Neutrophil (primary cell): Measurements from ENCODE around the gene CHD9.

Source experiments
- H3K27ac ChIP-seq: fragments of 200-600 bp; sonication (generic); 2 replicates; pipeline ENCODE4 v1.5.1; 2016; ENCODE audit warnings: mild to moderate bottlenecking, moderate library complexity
- H3K27me3 ChIP-seq: fragments of 200-600 bp; sonication (generic); 2 replicates; pipeline ENCODE4 v1.6.0; 2016; ENCODE audit warnings: mild to moderate bottlenecking
- H3K36me3 ChIP-seq: fragments of 200-600 bp; sonication (generic); 2 replicates; pipeline ENCODE4 v1.5.1; 2017
- H3K4me1 ChIP-seq, 2 experiments: fragments of 200-600 bp in 1 of 2; sonication (generic) in 1 of 2; 1 replicate in 1 of 2; 2 replicates in 1 of 2; pipeline versions ENCODE4 v1.5.1 to v1.6.1; 2013 to 2016; ENCODE audit warnings: low read depth in 1 of 2, low read length in 1 of 2, mild to moderate bottlenecking in 1 of 2, moderate library complexity in 1 of 2; ENCODE audit not compliant: control insufficient read depth in 1 of 2, insufficient read depth in 1 of 2
- H3K4me3 ChIP-seq, 2 experiments: fragments of 200-600 bp in 1 of 2; sonication (generic) in 1 of 2; 1 replicate in 1 of 2; 2 replicates in 1 of 2; pipeline ENCODE4 v1.5.1; 2013 to 2016; ENCODE audit warnings: low read depth in 1 of 2, low read length in 1 of 2, mild to moderate bottlenecking in 1 of 2, moderate library complexity in 1 of 2
- H3K9me3 ChIP-seq: fragments of 200-600 bp; sonication (generic); 2 replicates; pipeline ENCODE4 v1.5.1; 2016
- CTCF ChIP-seq: fragments of 200-600 bp; sonication (generic); IDR thresholded peaks from 2 replicates; pipeline ENCODE4 v1.5.1; 2016; ENCODE audit warnings: antibody characterized with exemption

Gene CHD9

DNA sequence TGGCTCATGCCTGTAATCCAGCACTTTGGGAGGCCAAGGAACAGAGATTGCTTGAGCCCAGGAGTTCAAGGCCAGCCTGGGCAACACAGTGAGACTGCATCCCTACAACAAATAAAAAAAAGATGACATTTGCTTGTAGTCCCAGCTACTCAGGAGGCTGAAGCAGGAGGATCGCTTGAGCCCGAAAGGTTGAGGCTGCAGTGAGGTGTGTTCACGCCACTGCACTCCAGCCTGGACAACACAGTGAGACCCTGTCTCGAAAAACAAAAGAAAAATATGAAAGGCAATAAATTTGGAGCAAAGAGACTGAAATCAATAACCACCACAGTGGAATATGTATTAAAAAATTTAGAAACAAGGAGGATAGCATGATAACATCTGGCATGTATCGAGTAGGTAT, 235.7 kb downstream of the CHD9 start:
- no peaks in the 10 kb centered on the region for H3K9me3 ChIP-seq
- no peak overlapping the region for H3K4me3 ChIP-seq
- H3K27ac ChIP-seq = no peak overlapping the region
- no peak for TF ChIP-seq CTCF
- H3K4me1 ChIP-seq = no peaks in the 10 kb centered on the region
- H3K36me3 ChIP-seq = peaks cover 80% of the 10 kb centered on the region
- no peaks in the 10 kb centered on the region for H3K27me3 ChIP-seq

DNA sequence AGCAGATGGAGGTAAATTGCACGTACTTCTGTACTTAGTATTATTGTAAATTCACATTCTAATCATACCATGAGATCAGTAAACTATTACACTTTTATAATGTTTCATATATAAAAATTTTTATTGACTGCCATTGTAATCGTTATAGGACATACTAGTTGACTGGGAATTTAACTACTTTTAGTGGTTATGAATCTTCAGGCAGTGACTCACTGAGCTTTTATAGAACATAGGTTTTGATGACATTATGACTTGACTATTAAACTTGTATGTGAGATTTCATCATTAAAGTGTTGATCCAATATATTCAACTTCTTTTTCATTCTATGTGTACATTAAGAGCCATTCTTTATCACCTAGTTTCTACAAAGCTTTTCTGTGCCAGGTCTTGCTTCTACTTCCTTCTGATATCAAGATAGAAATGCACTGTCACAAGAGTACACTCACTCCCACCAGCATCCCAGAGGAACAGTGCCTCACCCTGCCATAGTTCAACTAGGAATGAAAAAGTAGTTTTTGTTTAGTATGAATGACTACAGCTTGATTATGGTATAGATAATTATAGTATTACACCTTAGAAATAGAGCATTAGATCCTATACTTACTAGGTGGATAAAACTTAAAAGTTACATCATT, 237.1 kb downstream of the CHD9 start:
- Histone ChIP-seq H3K4me1 (no peaks in the 10 kb centered on the region), H3K4me3 (no peak overlapping the region), H3K27me3 (no peaks in the 10 kb centered on the region), H3K27ac (no peak overlapping the region), H3K9me3 (no peaks in the 10 kb centered on the region), H3K36me3 (peaks cover 72% of the 10 kb centered on the region)
- no peak for TF ChIP-seq CTCF

GRCh38 chr16:53297477-53297876, 242.7 kb downstream of the CHD9 start:
- Histone ChIP-seq H3K4me3 (no peak overlapping the region), H3K27ac (no peak overlapping the region), H3K4me1 (no peaks in the 10 kb centered on the region), H3K36me3 (peaks cover 58% of the 10 kb centered on the region), H3K9me3 (no peaks in the 10 kb centered on the region), H3K27me3 (no peaks in the 10 kb centered on the region)
- no peak for TF ChIP-seq CTCF

DNA sequence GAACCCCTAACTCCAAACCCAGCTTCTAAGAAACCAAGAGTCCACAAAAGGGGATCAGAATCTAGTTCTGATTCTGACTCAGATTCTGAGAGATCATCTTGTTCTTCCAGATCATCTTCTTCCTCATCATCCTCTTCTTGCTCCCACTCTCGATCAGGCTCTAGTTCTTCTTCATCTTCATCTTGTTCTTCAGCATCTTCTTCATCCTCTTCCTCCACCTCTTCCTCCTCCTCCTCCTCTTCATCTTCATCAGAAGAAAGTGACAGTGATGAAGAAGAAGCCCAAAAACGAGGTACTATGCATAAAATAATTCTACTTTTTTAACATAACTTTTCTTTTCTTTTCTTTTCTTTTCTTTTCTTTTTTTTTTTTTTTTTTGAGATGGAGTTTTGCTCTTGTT, 249.5 kb downstream of the CHD9 start:
- Histone ChIP-seq H3K4me1 (no peaks in the 10 kb centered on the region), H3K27me3 (no peaks in the 10 kb centered on the region), H3K9me3 (no peaks in the 10 kb centered on the region), H3K36me3 (peaks cover 54% of the 10 kb centered on the region), H3K4me3 (no peak overlapping the region), H3K27ac (no peak overlapping the region)
- no peak for TF ChIP-seq CTCF

GRCh38 chr16:53305743-53306142, 251.0 kb downstream of the CHD9 start:
- Histone ChIP-seq H3K27ac (no peak overlapping the region), H3K9me3 (no peaks in the 10 kb centered on the region), H3K4me1 (no peaks in the 10 kb centered on the region), H3K4me3 (no peak overlapping the region), H3K36me3 (peaks cover 45% of the 10 kb centered on the region), H3K27me3 (no peaks in the 10 kb centered on the region)
- TF ChIP-seq CTCF = no peak

- no peaks in the 10 kb centered on the region for H3K27me3 ChIP-seq
- TF ChIP-seq CTCF = no peak
- H3K4me1 ChIP-seq = no peaks in the 10 kb centered on the region
- peaks cover 34% of the 10 kb centered on the region for H3K36me3 ChIP-seq
- H3K4me3 ChIP-seq = no peak overlapping the region
- no peak overlapping the region for H3K27ac ChIP-seq
- H3K9me3 ChIP-seq = no peaks in the 10 kb centered on the region
Observed at GRCh38 chr16:53309457-53309856, 254.7 kb downstream of the CHD9 start.
